HG03558 (cell line): ENCODE results near the gene MEF2D.

ENCODE experiments used
- ATAC-seq: cut with Tn5 transposase; IDR thresholded peaks from one replicate; pipeline ENCODE4 v1.9.1; 2021; ENCODE audit warnings: moderate number of reproducible peaks; ENCODE audit not compliant: unreplicated experiment; ENCODE audit errors: extremely low read depth

The MEF2D gene

DNA sequence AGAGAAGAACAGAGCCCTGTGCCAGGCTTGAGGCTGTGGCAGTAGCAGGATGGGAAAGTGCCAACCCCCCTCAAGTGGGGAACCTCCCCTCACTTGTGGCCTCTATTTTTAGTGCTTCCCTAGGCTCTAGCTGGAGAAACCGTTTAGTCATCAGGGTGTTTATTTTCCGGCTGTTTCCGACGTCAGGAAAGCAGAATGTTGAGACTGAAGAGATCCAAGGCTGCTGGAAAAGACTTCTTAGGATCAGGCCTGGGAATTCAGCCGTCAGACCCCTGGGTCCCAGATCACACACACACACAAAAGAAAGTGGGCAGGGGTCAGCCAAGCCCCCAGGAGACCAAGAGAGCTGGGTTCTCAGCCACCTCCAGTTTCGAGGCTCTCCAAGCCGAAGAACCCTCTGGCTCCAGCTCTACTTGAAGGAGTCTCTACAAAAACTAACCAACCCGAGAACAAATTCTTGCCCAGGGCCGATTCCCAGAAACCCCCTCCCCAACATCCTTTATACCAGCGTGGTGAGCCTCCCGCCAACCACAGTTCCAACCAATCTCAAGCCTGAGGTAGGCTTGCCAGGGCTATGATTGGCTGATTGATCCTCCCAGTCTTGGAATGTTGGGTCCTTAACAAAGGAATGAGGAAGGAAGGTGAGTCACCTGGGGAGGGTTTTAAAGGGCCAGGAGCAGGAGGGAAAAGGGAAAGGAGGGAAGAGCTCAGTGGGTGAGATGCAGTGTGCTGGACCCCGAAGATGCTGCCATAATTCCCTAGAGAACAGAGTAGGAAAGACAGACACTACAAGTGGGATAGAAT, 2.5 kb upstream of the MEF2D start:
- no peak for ATAC-seq

DNA sequence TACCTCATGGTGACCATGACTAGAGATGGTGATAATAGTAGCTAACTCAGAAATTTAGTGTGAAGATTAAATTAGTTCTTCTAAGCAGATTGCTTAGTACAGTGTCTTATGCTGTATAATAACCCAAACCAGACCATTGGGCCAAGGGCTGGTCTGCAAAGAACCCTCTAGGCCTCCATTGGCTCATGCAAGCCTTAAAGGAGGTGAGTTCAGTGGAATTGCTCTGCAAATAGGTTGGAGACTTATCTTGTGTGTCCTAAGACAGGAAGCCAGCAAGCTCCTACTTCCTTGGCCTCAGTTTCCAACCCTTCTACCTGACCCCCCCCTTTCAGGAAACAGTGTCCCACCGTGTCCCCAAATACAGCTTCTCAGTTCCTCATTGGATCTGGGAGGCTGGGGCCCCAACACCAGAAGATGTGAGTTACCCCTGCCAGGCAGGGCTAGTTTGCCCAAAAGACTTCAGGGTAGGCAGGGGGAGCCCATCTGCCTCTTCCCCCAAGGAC, 1.9 kb upstream of the MEF2D start:
- no peak for ATAC-seq

DNA sequence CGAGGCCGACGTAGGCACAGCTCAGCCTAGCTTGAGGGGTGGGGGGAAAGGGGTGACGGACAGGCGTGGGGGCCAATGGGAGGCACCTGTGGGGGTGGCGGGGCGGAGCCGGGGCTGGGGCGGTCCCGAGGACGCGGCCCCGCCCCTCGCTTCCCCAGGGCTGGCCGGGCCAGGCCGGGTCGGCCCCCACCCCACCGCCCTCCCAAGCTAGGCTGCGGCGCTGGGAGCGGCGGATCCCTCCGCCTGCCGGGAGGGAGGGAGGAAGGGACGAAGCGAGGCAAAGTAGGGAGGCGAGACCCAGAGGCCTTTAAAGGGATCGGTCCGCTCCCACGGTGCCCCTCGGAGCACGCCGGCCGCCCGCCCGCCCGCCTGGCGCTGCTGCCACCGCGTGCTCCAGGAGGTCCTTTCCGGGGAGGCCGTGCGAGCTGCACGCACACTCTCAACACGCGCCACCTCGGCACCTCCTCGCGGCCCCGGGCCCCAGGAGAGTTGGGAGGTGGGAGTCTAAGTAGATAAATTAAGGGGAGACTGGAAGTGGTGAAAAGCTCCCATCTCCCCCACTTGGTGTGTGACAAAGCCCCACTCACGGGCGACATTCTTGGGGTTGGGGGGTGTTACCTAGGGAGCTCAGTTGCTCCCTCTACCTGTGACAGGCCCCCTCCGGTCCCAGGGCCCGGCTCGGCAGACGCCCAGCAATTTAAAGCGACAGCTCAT, 375 bp upstream of the MEF2D start:
- ATAC-seq = peak; percentile 38

DNA sequence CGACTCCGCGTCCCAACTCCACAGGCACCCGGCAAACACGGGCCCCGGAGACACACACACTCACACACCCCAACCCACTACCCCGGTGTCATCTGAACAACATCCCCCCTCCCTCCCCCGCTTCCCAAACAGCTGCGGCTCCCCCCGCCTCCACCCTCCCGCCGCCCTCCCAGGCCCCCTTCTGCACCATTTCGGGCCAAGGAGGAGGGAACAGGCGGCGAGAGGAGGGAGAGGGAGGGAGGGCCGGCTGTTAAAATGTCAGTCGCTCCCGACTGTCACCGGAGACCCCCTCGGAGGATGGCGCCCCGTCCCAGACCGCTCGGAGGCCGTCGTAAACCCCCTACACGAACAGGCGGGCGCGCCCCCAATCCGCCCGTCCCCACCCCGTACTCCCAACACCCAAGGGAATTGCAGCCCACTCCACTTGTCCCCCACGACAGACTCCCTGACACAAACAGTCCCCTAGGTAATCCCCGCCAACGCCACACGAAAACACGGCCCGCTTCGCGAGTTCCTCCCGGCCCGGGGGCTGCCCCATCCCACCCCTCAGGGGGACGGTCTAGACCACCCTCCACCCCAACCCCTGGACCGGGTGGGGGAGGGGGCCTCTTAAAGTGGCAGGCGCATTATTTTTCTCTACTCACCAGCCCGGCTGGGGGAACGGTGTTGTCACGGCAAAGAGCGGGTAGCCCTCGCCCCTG, 583 bp downstream of the MEF2D start:
- ATAC-seq = no peak

DNA sequence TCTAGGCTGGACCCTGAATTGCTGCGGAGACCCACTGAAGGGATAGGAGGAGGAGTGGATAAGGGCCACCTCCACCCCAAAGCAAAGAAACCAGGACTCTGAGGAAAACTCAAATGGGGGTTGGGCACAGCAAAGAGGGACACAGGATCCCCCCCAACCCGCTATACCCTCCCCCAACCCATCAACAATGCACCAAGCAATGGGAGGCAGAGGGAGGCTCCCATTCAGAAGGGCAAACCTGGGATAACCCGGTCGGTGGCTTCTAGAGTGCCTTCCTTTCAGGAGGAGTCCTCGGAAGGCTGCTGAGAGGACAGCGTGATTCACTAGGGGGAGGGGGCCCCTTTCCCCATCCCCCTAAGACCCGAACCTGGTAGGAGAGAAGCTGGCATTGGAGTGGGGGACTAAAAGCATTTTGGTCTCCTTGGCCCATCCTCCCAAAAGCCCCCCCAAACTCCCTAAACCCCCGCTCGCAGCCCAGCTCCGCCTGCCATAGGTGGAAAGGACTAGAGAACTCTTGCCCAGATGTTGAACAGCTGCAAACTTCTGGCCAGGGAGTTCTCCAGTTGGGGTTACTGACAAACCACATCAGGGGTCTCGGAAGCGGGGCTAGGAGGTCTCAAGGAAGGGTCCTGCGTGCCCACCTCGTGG, 1.3 kb downstream of the MEF2D start:
- no peak for ATAC-seq

DNA sequence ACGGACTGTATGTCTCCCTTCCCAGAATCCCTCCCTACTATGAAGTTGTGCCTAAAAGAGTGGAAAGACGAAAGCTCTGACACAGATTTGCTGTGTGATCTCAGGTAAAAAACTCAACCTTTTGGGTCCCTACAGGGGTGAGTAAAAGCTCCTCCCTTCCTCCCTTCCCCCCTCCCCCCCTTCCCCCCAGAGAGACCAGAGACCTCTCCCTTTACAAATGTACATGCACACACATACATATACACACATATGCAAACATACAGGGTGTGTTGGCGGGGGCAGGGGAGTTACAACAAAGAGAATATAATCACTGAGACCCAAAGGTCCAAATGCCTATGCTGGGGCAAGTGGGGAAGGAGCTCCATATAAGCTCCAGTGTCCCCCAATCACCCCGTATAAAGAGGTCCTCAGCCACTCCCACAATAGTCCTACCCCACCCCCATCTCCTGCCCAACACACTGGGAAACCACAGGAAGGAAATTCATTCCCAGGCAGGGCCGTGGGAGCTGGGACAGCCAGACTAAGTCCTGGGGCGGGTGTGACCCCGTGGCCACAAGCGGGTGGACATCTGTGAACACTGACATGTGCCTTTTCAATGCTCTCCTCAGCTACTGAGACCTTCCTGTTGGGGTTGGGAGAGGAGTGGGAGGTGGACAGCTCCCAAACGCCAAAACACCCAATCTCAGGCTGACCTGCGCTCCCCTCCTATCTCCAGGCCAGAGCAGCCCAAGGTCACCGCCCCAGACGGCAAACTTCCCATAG, 2.0 kb downstream of the MEF2D start:
- ATAC-seq = no peak

DNA sequence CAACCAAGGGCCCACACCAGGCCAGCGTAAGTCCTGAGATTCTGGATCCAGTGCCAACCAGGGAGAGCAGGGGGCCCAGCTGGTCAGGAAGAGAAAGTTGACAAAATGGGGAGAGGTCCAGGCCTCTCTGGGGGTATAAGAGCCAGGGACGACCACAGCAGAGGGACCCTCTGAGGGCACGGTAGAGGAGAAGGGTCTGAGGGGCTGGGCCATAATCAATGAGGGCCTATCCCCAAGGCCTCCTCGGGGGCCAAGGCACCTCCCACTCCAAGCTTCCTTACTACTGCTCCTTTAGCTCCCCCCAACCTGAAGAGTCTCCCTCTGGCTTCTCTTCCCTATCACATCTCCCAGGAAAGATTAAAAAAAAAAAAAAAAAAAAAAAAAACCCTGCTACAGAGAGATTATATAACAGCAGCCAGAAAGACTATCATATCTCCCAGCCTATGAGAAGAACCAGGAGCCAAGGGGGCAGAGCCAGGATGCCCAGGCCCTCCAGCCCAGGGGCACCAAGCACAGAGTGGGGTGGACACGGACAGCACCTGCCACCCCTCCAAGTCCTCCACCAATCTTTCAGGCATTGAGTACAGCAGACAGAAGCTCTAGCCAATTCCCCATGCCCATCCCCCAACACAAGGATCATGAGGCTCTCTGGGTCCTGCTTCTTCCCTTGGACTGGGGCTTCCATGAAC, 2.7 kb downstream of the MEF2D start:
- ATAC-seq = no peak

DNA sequence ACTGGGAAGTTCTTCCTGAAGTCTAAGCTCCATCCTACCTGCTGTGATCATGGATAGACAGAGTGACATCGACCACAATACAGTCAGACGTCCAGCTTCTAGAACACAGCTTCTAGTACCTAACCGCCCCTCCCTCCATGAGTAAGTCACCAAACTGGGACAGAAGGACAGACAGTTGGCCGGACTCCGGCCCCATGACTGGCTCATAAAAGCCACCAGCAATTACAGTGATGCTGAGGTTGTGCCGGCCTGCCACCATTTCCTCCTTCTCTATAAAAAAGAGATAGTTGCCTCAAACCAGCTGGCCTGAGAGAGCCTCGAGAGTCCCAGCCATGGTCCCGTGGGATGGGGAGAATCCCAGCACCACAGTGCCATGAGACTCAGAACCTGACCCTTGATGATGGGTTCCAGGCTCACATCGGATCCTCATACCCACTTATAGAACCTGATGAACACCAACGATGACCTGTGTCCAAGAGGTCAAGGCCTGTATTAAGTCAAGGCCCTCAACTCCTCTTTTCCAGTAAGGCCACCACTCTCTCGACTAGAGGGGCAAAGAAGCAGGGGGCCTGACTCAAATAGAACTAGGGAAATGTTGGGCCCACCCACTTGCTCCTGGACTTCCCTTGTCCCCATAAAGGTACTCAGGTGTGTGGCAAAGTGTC, 3.4 kb downstream of the MEF2D start:
- ATAC-seq = no peak

DNA sequence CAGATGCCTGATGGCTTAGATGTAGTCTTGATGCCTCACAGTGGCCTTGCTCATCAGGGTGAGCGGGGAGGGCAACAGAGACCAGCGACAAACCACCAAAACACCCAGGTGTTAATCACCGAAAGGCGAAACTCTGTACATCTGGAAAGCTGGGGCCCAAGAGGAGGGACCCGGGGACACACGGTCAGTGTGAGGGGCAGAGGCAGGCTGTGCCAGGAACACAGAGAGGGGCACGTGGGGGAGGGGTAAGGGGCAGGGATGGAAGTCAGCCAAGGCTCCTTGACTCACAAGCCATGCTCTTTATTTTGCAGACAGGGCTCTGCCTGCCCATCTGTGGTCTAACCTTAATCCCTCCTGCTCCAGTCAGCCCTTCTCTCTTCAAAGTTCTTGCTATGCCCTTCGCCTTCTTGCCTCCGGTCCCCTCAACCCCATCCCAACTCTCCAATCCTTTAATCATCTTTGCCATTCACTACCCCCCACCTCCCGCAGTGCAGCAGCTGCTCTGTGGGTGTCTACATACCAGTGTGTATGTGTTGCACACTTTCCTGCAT, 4.3 kb downstream of the MEF2D start:
- ATAC-seq = no peak

DNA sequence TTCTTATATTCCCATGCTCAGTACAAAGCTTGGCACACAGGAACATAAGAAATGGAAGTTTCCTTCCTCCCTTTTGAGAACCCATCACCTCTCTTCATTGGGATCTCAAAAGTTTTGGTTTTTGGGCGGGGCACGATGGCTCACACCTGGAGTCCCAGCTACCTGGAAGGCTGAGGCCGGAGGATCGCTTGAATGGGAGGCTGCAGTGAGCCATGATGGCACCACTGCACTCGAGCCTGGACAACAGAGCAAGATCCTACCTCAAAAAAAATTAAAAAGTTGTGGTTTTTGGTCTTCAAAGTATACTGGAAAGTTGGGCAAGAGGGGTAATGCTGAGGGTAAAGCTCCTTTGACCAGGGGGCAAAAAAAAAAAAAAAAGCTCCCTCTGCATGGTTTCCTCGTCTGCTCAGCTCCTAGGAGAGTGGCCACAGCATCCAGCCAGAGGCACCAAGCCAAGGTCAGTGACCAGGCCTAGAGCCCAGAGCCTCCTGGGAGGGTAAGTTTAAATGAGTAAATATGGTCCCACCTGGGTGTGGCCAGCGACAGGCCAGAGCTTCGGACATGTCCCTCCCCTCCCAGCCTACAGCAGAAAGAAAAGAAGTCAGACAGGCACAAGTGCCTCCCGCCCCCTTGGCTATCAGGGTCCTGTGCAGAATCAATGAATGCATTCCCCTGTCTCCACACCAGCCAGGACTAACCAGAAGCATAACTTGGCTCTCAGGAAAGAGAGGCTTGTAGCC, 5.0 kb downstream of the MEF2D start:
- no peak for ATAC-seq

DNA sequence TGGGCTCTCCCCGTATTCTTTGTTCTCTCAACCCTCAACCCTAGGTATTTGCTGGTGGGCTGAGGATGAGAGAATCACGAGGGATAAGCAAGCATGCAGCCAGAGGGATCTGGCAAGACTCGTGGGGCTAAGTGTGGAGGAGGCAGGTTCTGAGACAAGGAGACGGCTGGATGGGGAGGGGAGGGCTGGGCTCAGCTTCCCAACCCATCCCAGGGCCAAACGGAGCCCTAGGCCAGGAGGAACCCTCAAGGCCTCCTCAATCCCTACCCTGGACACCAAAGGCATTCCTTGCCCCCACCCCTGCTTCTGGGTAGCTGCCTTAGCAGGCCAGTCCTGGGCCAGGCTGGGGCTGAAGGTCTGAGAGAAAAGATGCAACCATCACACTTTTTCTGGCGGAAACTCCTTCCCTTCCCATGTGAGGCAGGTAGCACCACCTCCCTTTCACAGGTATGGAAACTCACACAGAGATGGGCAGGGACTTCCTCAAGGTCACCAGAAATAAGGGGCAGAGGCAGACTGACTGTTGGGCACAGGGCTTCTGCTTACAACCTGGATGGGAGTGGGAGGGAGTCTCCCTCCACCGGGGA, 6.2 kb downstream of the MEF2D start:
- no peak for ATAC-seq

DNA sequence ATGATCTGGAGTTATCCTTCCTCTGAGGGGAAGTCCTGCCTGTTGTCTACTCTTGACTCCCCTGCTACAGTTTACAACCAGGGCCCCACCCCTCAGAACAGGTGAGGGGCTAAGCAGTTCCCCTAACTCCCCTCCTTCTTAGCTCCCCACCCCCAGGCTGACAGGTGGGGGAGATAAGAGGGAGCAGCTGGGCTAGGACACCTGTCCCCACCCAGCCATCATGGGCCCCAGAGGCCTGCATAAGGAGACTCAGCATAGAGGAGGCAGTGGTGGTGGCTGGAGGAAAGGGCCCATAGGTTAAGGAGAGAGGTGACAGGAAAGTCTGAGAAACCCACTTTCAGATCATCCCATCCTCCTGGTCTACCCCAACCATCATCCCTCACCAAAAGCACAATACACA, 6.8 kb downstream of the MEF2D start:
- no peak for ATAC-seq

DNA sequence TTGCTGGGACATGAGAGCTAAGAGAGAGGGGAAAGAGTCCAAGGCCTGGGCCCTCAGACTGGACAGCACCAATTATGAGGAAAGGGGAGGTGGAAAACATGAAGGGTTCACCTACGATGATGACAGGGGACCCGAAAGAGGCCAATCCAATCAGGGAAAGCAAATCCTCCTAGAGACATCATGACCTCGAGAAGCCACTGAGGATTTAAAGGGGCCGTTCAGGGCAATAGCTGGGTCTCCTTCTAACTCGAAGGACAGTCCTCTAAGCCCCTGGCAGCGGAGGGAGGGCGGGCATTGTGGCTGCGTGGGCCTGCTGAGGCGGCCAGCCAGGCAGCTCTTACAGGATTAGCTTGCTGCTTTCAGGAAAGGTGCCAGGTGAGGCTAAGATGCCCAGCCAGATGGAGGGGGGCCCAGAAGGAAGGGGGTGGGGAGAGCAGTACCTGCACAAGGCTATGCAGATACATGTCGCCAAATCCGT, 7.4 kb downstream of the MEF2D start:
- ATAC-seq = no peak

DNA sequence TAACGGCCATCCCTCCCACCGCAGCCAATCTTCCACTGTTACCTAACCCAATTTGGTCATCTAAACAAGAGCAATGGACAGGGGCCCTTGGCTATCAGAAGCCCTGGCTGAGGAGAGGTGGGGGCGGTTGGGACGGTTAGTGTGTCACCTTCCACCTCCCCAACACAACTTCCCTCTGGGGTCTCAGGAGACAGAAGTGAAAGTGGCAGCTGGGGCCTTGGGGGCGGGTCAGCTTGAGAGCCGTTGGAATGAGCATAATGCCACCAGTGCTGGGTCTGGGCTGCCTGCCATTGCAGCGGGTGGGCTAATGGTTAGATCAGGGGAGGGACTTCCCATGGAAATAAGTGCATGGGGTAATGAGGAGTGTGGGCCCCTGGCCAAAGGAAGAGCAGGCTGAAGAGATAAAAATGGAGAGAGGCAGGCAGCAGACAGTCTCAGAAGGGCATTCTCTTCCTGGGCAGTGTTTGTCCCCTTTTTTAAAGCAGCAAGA, 7.9 kb downstream of the MEF2D start:
- ATAC-seq = no peak

DNA sequence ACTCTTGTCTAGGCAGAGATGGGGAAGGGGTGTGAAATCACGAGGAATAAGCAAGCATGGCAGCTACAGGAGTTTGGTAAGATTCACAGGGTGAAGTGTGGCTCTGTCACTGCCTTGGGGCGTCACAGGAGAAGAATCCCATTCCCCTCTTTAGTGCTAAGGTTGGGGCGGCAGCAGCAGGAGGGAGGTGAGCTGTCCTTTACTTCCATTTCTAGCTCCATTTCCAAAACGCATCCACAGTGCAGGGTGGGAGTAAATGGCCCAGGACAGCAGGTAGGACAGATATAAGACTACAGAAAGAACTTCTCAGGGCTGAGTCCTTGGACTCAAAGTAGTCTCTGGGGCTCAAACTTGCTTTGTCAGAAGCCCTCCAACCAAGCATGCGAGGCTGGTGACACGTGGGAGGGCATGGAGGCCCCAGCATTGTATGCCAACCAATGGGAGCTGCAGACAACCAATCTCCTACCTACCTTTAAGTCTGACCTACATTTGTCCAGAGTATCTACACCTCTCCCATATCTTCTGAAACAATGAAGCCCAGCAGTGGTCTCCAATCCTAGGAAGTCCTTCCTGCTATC, 8.5 kb downstream of the MEF2D start:
- ATAC-seq = no peak

DNA sequence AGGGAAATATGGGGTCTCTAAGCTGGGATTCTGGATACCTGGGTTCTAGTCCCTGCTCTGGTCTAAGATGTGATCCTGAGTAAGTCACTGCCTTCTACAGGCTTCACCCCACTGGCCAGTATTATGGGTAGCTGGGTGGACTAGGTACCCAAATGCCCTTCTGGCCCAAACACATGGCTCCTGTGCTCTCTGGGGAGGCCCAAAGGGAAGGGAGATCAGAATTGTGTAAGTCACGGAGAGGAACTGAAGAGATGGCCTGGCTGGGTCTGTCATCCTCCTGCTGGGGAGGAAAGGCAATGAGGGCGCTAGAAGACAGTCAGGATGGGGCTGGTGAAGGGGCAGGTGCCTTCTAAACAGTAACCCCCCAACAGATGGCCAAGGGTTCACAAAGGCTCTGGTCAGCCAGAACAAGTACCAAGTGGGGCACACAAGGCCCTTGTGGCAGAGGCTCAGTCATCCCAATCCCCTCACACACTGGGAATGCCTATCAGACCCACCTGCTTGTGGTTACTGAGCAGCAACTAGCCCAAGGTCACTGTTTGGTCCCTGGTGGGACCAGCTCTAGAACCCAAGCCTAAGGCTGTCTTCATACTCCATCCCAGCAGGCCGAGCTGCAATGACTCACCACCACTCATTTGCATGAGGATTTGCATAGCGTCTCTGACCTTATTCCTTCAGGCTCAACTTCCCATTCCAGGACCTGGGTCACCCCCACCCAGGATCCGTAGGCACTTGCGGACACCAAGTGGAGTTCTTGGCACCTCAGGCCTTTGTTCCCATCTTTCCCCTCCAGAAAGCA, 9.2 kb downstream of the MEF2D start:
- ATAC-seq = no peak
